IMR-90 (cell line): ENCODE data around the gene APH1A. TPM values are rescaled to one million over a fixed set of nuclear protein-coding genes. Genes with fewer than 3 reads are reported as not detected.

ENCODE experiments used
- ATAC-seq: fragments of 200-7000 bp; cut with Tn5 transposase; 2 replicates; pipeline ENCODE4 v1.9.1; 2020; ENCODE audit warnings: low read depth, mild to moderate bottlenecking, moderate library complexity
- BruUV-seq: library from RNA; stranded (reverse); fragments of 400-500 nt; replicated peaks from 2 replicates; lab custom pipeline; 2021; lab: Mats Ljungman, UMichigan
- CTCF ChIA-PET: fragments of 300-600 bp; formaldehyde crosslinking; extraction: SDS; loops from one replicate; lab custom pipeline; 2021; ENCODE audit warnings: antibody characterized with exemption; lab: Yijun Ruan, JAX
- POLR2A ChIA-PET: fragments of 300-600 bp; sonication (Branson Sonifier 250); formaldehyde crosslinking; loops from one replicate; lab custom pipeline; 2022; ENCODE audit warnings: antibody characterized with exemption; ENCODE audit not compliant: unreplicated experiment; lab: Charles Lee
- DNase-seq: peaks from one replicate; pipeline ENCODE4 v3.0.0; 2013
- H2AFZ ChIP-seq: replicated peaks from 2 replicates; pipeline ENCODE3; 2013; ENCODE audit warnings: low read length, mild to moderate bottlenecking; ENCODE audit not compliant: poor library complexity
- H2AK5ac ChIP-seq: 2 replicates; pipeline ENCODE4 v1.6.1; 2013; ENCODE audit warnings: low read depth, low read length, inconsistent platforms
- H2AK9ac ChIP-seq: replicated peaks from 2 replicates; pipeline ENCODE3; 2013; ENCODE audit warnings: mild to moderate bottlenecking, low read depth, low read length, moderate library complexity; ENCODE audit not compliant: poor library complexity
- H2BK120ac ChIP-seq: 2 replicates; pipeline ENCODE4 v1.6.1; 2013; ENCODE audit warnings: low read depth, low read length, inconsistent platforms
- H2BK15ac ChIP-seq: 3 replicates; pipeline ENCODE4 v1.6.1; 2013; ENCODE audit warnings: low read depth, low read length, inconsistent platforms
- H2BK20ac ChIP-seq: 2 replicates; pipeline ENCODE4 v1.6.1; 2013; ENCODE audit warnings: low read depth, mild to moderate bottlenecking, inconsistent platforms, low read length, moderate library complexity
- H2BK5ac ChIP-seq: 2 replicates; pipeline ENCODE4 v1.6.1; 2013; ENCODE audit warnings: mild to moderate bottlenecking, low read depth, low read length, inconsistent platforms; ENCODE audit not compliant: poor library complexity, severe bottlenecking
- H3K14ac ChIP-seq: replicated peaks from 2 replicates; pipeline ENCODE4 v1.6.1; 2013; ENCODE audit warnings: low read depth, low read length, inconsistent platforms
- H3K18ac ChIP-seq: 2 replicates; pipeline ENCODE4 v1.6.1; 2013; ENCODE audit warnings: low read depth, low read length, control low read depth
- H3K23ac ChIP-seq: 2 replicates; pipeline ENCODE4 v1.6.1; 2013; ENCODE audit warnings: low read depth, low read length, inconsistent platforms
- H3K27ac ChIP-seq: 2 replicates; pipeline ENCODE4 v1.5.1; 2013; ENCODE audit warnings: mild to moderate bottlenecking, control low read depth, low read length; ENCODE audit not compliant: insufficient read depth
- H3K27me3 ChIP-seq: 2 replicates; pipeline ENCODE4 v1.6.1; 2013; ENCODE audit warnings: low read length; ENCODE audit not compliant: control insufficient read depth, insufficient read depth
- H3K36me3 ChIP-seq: 2 replicates; pipeline ENCODE4 v1.6.1; 2013; ENCODE audit warnings: low read length, mixed read lengths; ENCODE audit not compliant: control insufficient read depth, insufficient read depth
- H3K4ac ChIP-seq: 2 replicates; pipeline ENCODE4 v1.6.1; 2013; ENCODE audit warnings: low read depth, low read length, inconsistent platforms
- H3K4me1 ChIP-seq: 2 replicates; pipeline ENCODE4 v1.6.1; 2013; ENCODE audit warnings: low read length, mixed read lengths; ENCODE audit not compliant: control insufficient read depth, insufficient read depth
- H3K4me2 ChIP-seq: 2 replicates; pipeline ENCODE4 v1.6.1; 2013; ENCODE audit warnings: low read depth, mild to moderate bottlenecking, control low read depth, low read length, moderate library complexity
- H3K4me3 ChIP-seq: 2 replicates; pipeline ENCODE4 v1.5.1; 2013; ENCODE audit warnings: low read depth, mild to moderate bottlenecking, control low read depth, low read length, moderate library complexity; ENCODE audit not compliant: insufficient read depth
- H3K56ac ChIP-seq: 2 replicates; pipeline ENCODE4 v1.6.1; 2013; ENCODE audit warnings: low read length, inconsistent platforms; ENCODE audit not compliant: insufficient read depth; ENCODE audit errors: extremely low read depth
- H3K79me1 ChIP-seq, 2 experiments: 2 replicates each; pipeline ENCODE4 v1.6.1; 2013; ENCODE audit warnings: low read length in 2 of 2, inconsistent platforms in 1 of 2, low read depth in 1 of 2
- H3K9ac ChIP-seq: 2 replicates; pipeline ENCODE4 v1.6.1; 2013; ENCODE audit warnings: low read depth, low read length, control low read depth
- H3K9me1 ChIP-seq: 2 replicates; pipeline ENCODE4 v1.6.1; 2013; ENCODE audit warnings: low read length, inconsistent platforms; ENCODE audit not compliant: insufficient read depth
- H3K9me3 ChIP-seq: 2 replicates; pipeline ENCODE4 v1.6.1; 2013; ENCODE audit warnings: low read length; ENCODE audit not compliant: control insufficient read depth, insufficient read depth
- H4K20me1 ChIP-seq: 2 replicates; pipeline ENCODE4 v1.6.1; 2013; ENCODE audit warnings: low read length, inconsistent platforms; ENCODE audit not compliant: insufficient read depth
- H4K5ac ChIP-seq: 2 replicates; pipeline ENCODE4 v1.6.1; 2013; ENCODE audit warnings: mild to moderate bottlenecking, low read depth, low read length, control low read depth
- H4K8ac ChIP-seq, 2 experiments: 2 replicates each; pipeline ENCODE4 v1.6.1; 2013; ENCODE audit warnings: low read depth in 2 of 2, low read length in 2 of 2, control low read depth in 1 of 2, inconsistent platforms in 1 of 2
- H4K91ac ChIP-seq: 2 replicates; pipeline ENCODE4 v1.6.1; 2013; ENCODE audit warnings: low read depth, low read length, inconsistent platforms; ENCODE audit not compliant: insufficient read depth
- CTCF ChIP-seq: conservative IDR thresholded peaks from 2 replicates; pipeline ENCODE4 v1.5.1; 2012; ENCODE audit warnings: mild to moderate bottlenecking, low read depth, low read length, improper control_type of control experiment
- MAFK ChIP-seq: IDR thresholded peaks from 2 replicates; pipeline ENCODE4 v1.6.1; 2012; ENCODE audit warnings: low read depth, low read length, improper control_type of control experiment
- RFX5 ChIP-seq: IDR thresholded peaks from 2 replicates; pipeline ENCODE4 v1.8.0; 2012; ENCODE audit warnings: low read depth, mild to moderate bottlenecking, low read length, moderate library complexity
- WGBS, 2 experiments: methylation state at CpG; one replicate each; pipeline versions ENCODE4 v1.1.5 to v1.1.7; 2013; ENCODE audit warnings: missing lambda C conversion rate in 2 of 2; ENCODE audit not compliant: insufficient read length in 1 of 2; ENCODE audit errors: extremely low coverage in 2 of 2; 5-methylcytosine and 5-hydroxymethylcytosine counted together
- dilution Hi-C: fragments of 300-500 bp; cut with HindIII; formaldehyde crosslinking; loops from one replicate; pipeline ENCODE4 v1.14.3; 2018; ENCODE audit warnings: low sequenced_read_pairs; ENCODE audit not compliant: unreplicated experiment
- in situ Hi-C: fragments of 300-500 bp; cut with MboI; formaldehyde crosslinking; loops from 3 replicates; pipeline ENCODE4 v1.14.3; 2019; ENCODE audit warnings: low sequenced_read_pairs, inconsistent platforms, mixed read lengths
- intact Hi-C: fragments of 100-400 bp; cut with micrococcal nuclease; formaldehyde crosslinking; loops from 2 replicates; pipeline ENCODE4 v1.10.0; 2022
- polyA plus RNA-seq, 3 experiments: library from polyadenylated mRNA; depleted of rRNA; stranded (reverse); fragments of >200 nt; gene quantifications; 2 replicates each; pipeline ENCODE4 v1.2.3, GENCODE V29; 2012; ENCODE audit warnings: low replicate concordance in 1 of 3
- total RNA-seq: library from RNA; depleted of rRNA; stranded (reverse); fragments of >200 nt; gene quantifications from 2 replicates; pipeline ENCODE4 v1.2.3, GENCODE V29; 2012

The APH1A gene
- total and polyA plus RNA-seq, 2 of the 4 experiments (the other 2 are of a cell fraction): 62.0 to 94.2 TPM

GRCh38 chr1:150257624-150258585 is 10.9 kb downstream of the APH1A start, which contains the start of gene CA14:
Gene CA14 (plus strand): TSS chr1:150257774. CDS start chr1:150258129, 355 bp downstream.
- no peak within 1 kb of the TSS for H3K4me3 ChIP-seq
- H3K27ac ChIP-seq: no peak within 1 kb of the TSS
- H3K4me2 ChIP-seq: peak within 1 kb of the TSS; percentile 64
- 50% methylated on average over 2 of the region's 13 CpGs; no CpG with 5 or more reads in 1 of the 2 experiments for WGBS, 2 experiments
- H3K36me3 ChIP-seq: no peaks in the 10 kb centered on the region
- no TSS peak for BruUV-seq
- no peak within 1 kb of the TSS for H4K91ac ChIP-seq
- no peak within 1 kb of the TSS for H3K9ac ChIP-seq
- peak within 1 kb of the TSS; percentile 79 for H3K4ac ChIP-seq
- no peak within 1 kb of the TSS for H2BK5ac ChIP-seq
- H3K27me3 ChIP-seq: no peaks in the 10 kb centered on the region
- ChIA-PET POLR2A (no interaction called here), CTCF (interaction anchor here (0.6 kb wide), 1 partner anchor 464 kb away, joined by 6 read pairs; no protein-coding TSS in a partner anchor)
- intact Hi-C loops: loop anchor here (5.0 kb wide), 1 partner anchor 304 kb away; no protein-coding TSS in a partner anchor
- peak within 1 kb of the TSS; percentile 19; the same call in 1 of the 2 replicates for H2AK5ac ChIP-seq
- no peaks in the 10 kb centered on the region for H3K79me1 ChIP-seq
- H2AFZ ChIP-seq: peak within 1 kb of the TSS; percentile 83
- DNase-seq: no peak
- H3K14ac ChIP-seq: peak within 1 kb of the TSS; percentile 72
- in situ Hi-C loops: no loop called here
- TF ChIP-seq MAFK (no peak), CTCF (no peak), RFX5 (no peak)
- no peak for ATAC-seq
- H4K5ac ChIP-seq: peak within 1 kb of the TSS; percentile 21; the same call in 1 of the 2 replicates
- peaks cover 24% of the 10 kb centered on the region for H3K4me1 ChIP-seq
- no peak within 1 kb of the TSS for H2BK15ac ChIP-seq
- no peaks in the 10 kb centered on the region for H4K20me1 ChIP-seq
- no peak within 1 kb of the TSS; the same call in 1 of the 2 replicates for H3K18ac ChIP-seq
- dilution Hi-C loops: no loop called here
- peak within 1 kb of the TSS; percentile 38 for H2AK9ac ChIP-seq
- peak within 1 kb of the TSS; percentile 60 for H3K23ac ChIP-seq
- H2BK120ac ChIP-seq: peak within 1 kb of the TSS; percentile 57
- peak within 1 kb of the TSS in 1 of 2 experiments; percentile 84; a peak in 2 of 4 replicates for H4K8ac ChIP-seq
- H3K9me1 ChIP-seq: peaks cover 3% of the 10 kb centered on the region; the same call in 1 of the 2 replicates
- H3K56ac ChIP-seq: no peak within 1 kb of the TSS
- no peaks in the 10 kb centered on the region for H3K9me3 ChIP-seq
- H2BK20ac ChIP-seq: no peak within 1 kb of the TSS
